GM12878 (cell line): ENCODE results near the gene TEX2. TPM values are rescaled to one million over a fixed set of nuclear protein-coding genes. Genes with fewer than 3 reads are reported as not detected.
"Not testable (repeated sequence)": the region's sequence is repeated elsewhere in the genome, so short reads cannot be mapped to it uniquely, and the experiment has no call there.

Experiments
- ATAC-seq: fragments of 200-7000 bp; cut with Tn5 transposase; 3 replicates; pipeline ENCODE4 v1.9.1; 2020; ENCODE audit warnings: mild to moderate bottlenecking, moderate library complexity
- BruUV-seq: library from RNA; stranded (reverse); fragments of 400-500 nt; replicated peaks from 2 replicates; lab custom pipeline; 2021; lab: Mats Ljungman, UMichigan
- CTCF ChIA-PET: fragments of 300-600 bp; sonication (Branson Sonifier 250); formaldehyde crosslinking; extraction: SDS; loops from one replicate; lab custom pipeline; 2021; ENCODE audit warnings: inconsistent platforms; lab: Yijun Ruan, JAX
- POLR2A ChIA-PET: fragments of 350-600 bp; formaldehyde crosslinking; extraction: SDS; loops from one replicate; lab custom pipeline; 2021; ENCODE audit warnings: inconsistent platforms; lab: Charles Lee
- RAD21 ChIA-PET: fragments of 300-600 bp; sonication (Branson Sonifier 250); formaldehyde crosslinking; loops from one replicate; lab custom pipeline; 2023; ENCODE audit warnings: antibody characterized with exemption; ENCODE audit not compliant: unreplicated experiment; lab: Charles Lee
- SMC1A ChIA-PET: fragments of 300-600 bp; sonication (Branson Sonifier 250); formaldehyde crosslinking; loops from one replicate; lab custom pipeline; 2023; ENCODE audit not compliant: unreplicated experiment, uncharacterized antibody; lab: Charles Lee
- DNase-seq: peaks from one replicate; pipeline ENCODE4 v3.0.0-alpha.2; 2011; ENCODE audit warnings: low read depth, low spot score
- FAIRE-seq: peaks from 3 replicates; lab custom pipeline; 2011; peaks lifted over from hg19 to GRCh38; lab: Jason Lieb, UNC
- H2AFZ ChIP-seq: 2 replicates; pipeline ENCODE4 v1.6.0; 2011; ENCODE audit warnings: low read depth, low read length, control low read depth; ENCODE audit not compliant: control insufficient read depth
- H3K27ac ChIP-seq: 2 replicates; pipeline ENCODE4 v1.5.1; 2011; ENCODE audit warnings: control low read depth; ENCODE audit not compliant: control insufficient read depth, insufficient read depth
- H3K27me3 ChIP-seq, 2 experiments: replicated peaks in 1 of 2; 2 replicates each; pipeline versions ENCODE4 v1.6.0 to v1.6.1; 2011; ENCODE audit warnings: low read length in 1 of 2; ENCODE audit not compliant: control insufficient read depth in 2 of 2, insufficient read depth in 2 of 2
- H3K36me3 ChIP-seq, 2 experiments: 2 replicates each; pipeline ENCODE4 v1.5.1; 2011; ENCODE audit warnings: low read length in 1 of 2; ENCODE audit not compliant: control insufficient read depth in 2 of 2, insufficient read depth in 2 of 2
- H3K4me1 ChIP-seq: 2 replicates; pipeline ENCODE4 v1.6.1; 2011; ENCODE audit warnings: mild to moderate bottlenecking, low read length, moderate library complexity, mixed read lengths; ENCODE audit not compliant: control insufficient read depth, insufficient read depth
- H3K4me2 ChIP-seq: 2 replicates; pipeline ENCODE4 v1.6.0; 2011; ENCODE audit warnings: control low read depth; ENCODE audit not compliant: control insufficient read depth, insufficient read depth
- H3K4me3 ChIP-seq: fragments of 200-600 bp; sonication (generic); 2 replicates; pipeline ENCODE4 v1.5.1; 2016
- H3K79me2 ChIP-seq: 2 replicates; pipeline ENCODE4 v1.6.0; 2011; ENCODE audit warnings: low read length; ENCODE audit not compliant: control insufficient read depth, insufficient read depth
- H3K9ac ChIP-seq: 2 replicates; pipeline ENCODE4 v1.8.0; 2011; ENCODE audit warnings: low read length, control low read depth, mixed read lengths; ENCODE audit not compliant: control insufficient read depth, insufficient read depth
- H3K9me3 ChIP-seq: replicated peaks from 3 replicates; pipeline ENCODE4 v1.5.1; 2011; ENCODE audit warnings: mild to moderate bottlenecking, low read length; ENCODE audit not compliant: control insufficient read depth, insufficient read depth
- H4K20me1 ChIP-seq: 2 replicates; pipeline ENCODE4 v1.6.0; 2011; ENCODE audit not compliant: control insufficient read depth, insufficient read depth
- ATF3 ChIP-seq: IDR thresholded peaks from 2 replicates; pipeline ENCODE4 v1.6.1; 2011; ENCODE audit warnings: low read depth, mild to moderate bottlenecking, low read length, moderate library complexity, borderline replicate concordance; ENCODE audit errors: extremely low read depth
- GATAD2B ChIP-seq: fragments of 450-650 bp; conservative IDR thresholded peaks from 2 replicates; pipeline ENCODE4 v1.6.1; 2017; ENCODE audit warnings: low read depth, mild to moderate bottlenecking, moderate library complexity
- IKZF1 ChIP-seq: fragments of 450-650 bp; conservative IDR thresholded peaks from 2 replicates; pipeline ENCODE4 v1.6.1; 2017; ENCODE audit warnings: antibody characterized with exemption, mild to moderate bottlenecking
- KAT2A ChIP-seq: conservative IDR thresholded peaks from 2 replicates; pipeline ENCODE4 v1.6.1; 2011; ENCODE audit warnings: low read depth, low read length; ENCODE audit not compliant: control insufficient read depth
- RFX5 ChIP-seq: IDR thresholded peaks from 2 replicates; pipeline ENCODE4 v1.6.1; 2011; ENCODE audit warnings: low read depth, low read length, improper control_type of control experiment
- SMAD1 ChIP-seq: fragments of 450-650 bp; IDR thresholded peaks from 2 replicates; pipeline ENCODE4 v1.6.1; 2018; ENCODE audit warnings: mild to moderate bottlenecking, low read depth; ENCODE audit not compliant: partially characterized antibody
- WGBS: methylation state at CpG from one replicate; pipeline ENCODE4 v1.1.6; 2016; ENCODE audit warnings: low lambda C conversion rate; ENCODE audit not compliant: insufficient replicate concordance, insufficient coverage; ENCODE audit errors: missing lambda C conversion rate; 5-methylcytosine and 5-hydroxymethylcytosine counted together
- in situ Hi-C: fragments of 300-500 bp; cut with MboI; formaldehyde crosslinking; loops from 9 replicates; pipeline ENCODE4 v1.14.3; 2018; ENCODE audit warnings: mixed read lengths
- intact Hi-C: fragments of 100-400 bp; cut with micrococcal nuclease; formaldehyde crosslinking; loops from one replicate; pipeline ENCODE4 v1.14.2; 2022; ENCODE audit not compliant: unreplicated experiment
- polyA plus RNA-seq, 11 experiments: library from polyadenylated mRNA; depleted of rRNA in 4 of 11; unstranded in 6 of 11; stranded (reverse) in 5 of 11; fragments of >200 nt; fragmentation: Nextera tagmentation in 4 of 11; fragmentation: Illumina TruSeq in 1 of 11; extraction: Ambion mirVana in 4 of 11; extraction: Trizol in 1 of 11; gene quantifications; 1 replicate in 1 of 11; 2 replicates in 10 of 11; pipeline versions ENCODE4 v1.2.1 to v1.2.3, GENCODE V29; 2011 to 2016; ENCODE audit warnings: inconsistent platforms in 2 of 11, missing spikeins in 2 of 11, low read depth in 1 of 11
- total RNA-seq, 4 experiments: library from RNA; depleted of rRNA in 3 of 4; stranded (reverse); fragments of >200 nt in 3 of 4; fragmentation: Illumina TruSeq in 1 of 4; extraction: Trizol in 1 of 4; gene quantifications; 2 replicates each; pipeline versions ENCODE4 v1.2.1 to v1.2.3, GENCODE V29; 2013 to 2021

The TEX2 gene
- total and polyA plus RNA-seq, 10 of the 15 experiments (the other 5 are each of a cell fraction or from before 2014, with no cell fraction given), result 3.8 to 19.9 (median 15.8) TPM

GRCh38 chr17:64186171-64187092 lies 76.6 kb downstream of the TEX2 start:
- no peaks in the 10 kb centered on the region for H3K27me3 ChIP-seq
- H3K9ac ChIP-seq, result no peak overlapping the region
- H2AFZ ChIP-seq, result no peak overlapping the region
- no peak overlapping the region for H3K4me2 ChIP-seq
- RAD21 ChIA-PET, result no interaction called here
- no peaks in the 10 kb centered on the region for H3K9me3 ChIP-seq
- SMC1A ChIA-PET, result no interaction called here
- TF ChIP-seq SMAD1, result no peak
- no peak for TF ChIP-seq IKZF1
- no peak for TF ChIP-seq GATAD2B
- no peak for TF ChIP-seq RFX5
- TF ChIP-seq KAT2A, result no peak
- no peak for TF ChIP-seq ATF3
- TF ChIP-seq, all 136 proteins: peak for 0
- ChIA-PET POLR2A (no interaction called here), CTCF (no interaction called here)
- no peak for ATAC-seq
- no TSS peak for BruUV-seq
- DNase-seq, result no peak
- intact Hi-C loops (no loop called here), in situ Hi-C loops (no loop called here)
- FAIRE-seq, result no peak
- H3K36me3 ChIP-seq, result no peaks in the 10 kb centered on the region; a peak in 2 of 4 replicates
- no peaks in the 10 kb centered on the region for H3K4me1 ChIP-seq
- no peaks in the 10 kb centered on the region for H4K20me1 ChIP-seq
- WGBS, result 75% methylated on average over 12 of the region's 12 CpGs
- no peaks in the 10 kb centered on the region for H3K79me2 ChIP-seq
- H3K27ac ChIP-seq, result no peak overlapping the region
- H3K4me3 ChIP-seq, result no peak overlapping the region

GRCh38 chr17:64185557-64185956 lies 77.5 kb downstream of the TEX2 start:
- H3K27me3 ChIP-seq, H3K79me2 ChIP-seq, intact Hi-C loops, H3K9me3 ChIP-seq, H3K4me1 ChIP-seq, POLR2A ChIA-PET, FAIRE-seq, H3K4me3 ChIP-seq, RAD21 ChIA-PET, ATAC-seq, H3K4me2 ChIP-seq, H3K27ac ChIP-seq, DNase-seq, SMC1A ChIA-PET, BruUV-seq, CTCF ChIA-PET, H3K36me3 ChIP-seq, H3K9ac ChIP-seq, H2AFZ ChIP-seq, H4K20me1 ChIP-seq, in situ Hi-C loops: not testable (repeated sequence)
- WGBS, result 92% methylated on average over 9 of the region's 9 CpGs
